Peyer's patch (tissue), 4 donors: ENCODE results near the gene SIX3. TPM values are rescaled to one million over a fixed set of nuclear protein-coding genes. Genes with fewer than 3 reads are reported as not detected.

ENCODE experiments used
- DNase-seq, 3 donors: peaks; one replicate each; pipeline ENCODE4 v3.0.0-alpha.2; 2017 to 2019
- H3K27ac ChIP-seq, 4 donors: fragments of 200-600 bp; sonication (generic); one replicate each; pipeline ENCODE4 v1.5.1; 2016 to 2019
- H3K27me3 ChIP-seq, 2 donors: fragments of 200-600 bp; sonication (generic); one replicate each; pipeline ENCODE4 v1.5.1; 2019
- H3K36me3 ChIP-seq, 3 donors: fragments of 200-600 bp; sonication (generic); one replicate each; pipeline ENCODE4 v1.5.1; 2016 to 2019
- H3K4me1 ChIP-seq, 4 donors: fragments of 200-600 bp; sonication (generic); one replicate each; pipeline ENCODE4 v1.5.1; 2016 to 2019
- H3K4me3 ChIP-seq, 4 donors: fragments of 200-600 bp; sonication (generic); 1 replicate in 3 of 4; 2 replicates in 1 of 4; pipeline ENCODE4 v1.5.1; 2016 to 2019; ENCODE audit warnings: mild to moderate bottlenecking in 1 of 4
- H3K9me3 ChIP-seq, 4 donors: fragments of 200-600 bp; sonication (generic); one replicate each; pipeline ENCODE4 v1.5.1; 2016 to 2019; ENCODE audit warnings: mild to moderate bottlenecking in 1 of 4
- CTCF ChIP-seq, 6 experiments: fragments of 450-650 bp in 4 of 6; fragments of 200-600 bp in 2 of 6; sonication (generic) in 1 of 6; IDR thresholded peaks; one replicate each; pipeline ENCODE4 v1.5.1; 2017 to 2019; ENCODE audit warnings: antibody characterized with exemption in 6 of 6, mild to moderate bottlenecking in 3 of 6, moderate library complexity in 1 of 6
- POLR2A ChIP-seq, 2 donors: fragments of 450-650 bp; IDR thresholded peaks; one replicate each; pipeline ENCODE4 v1.5.1; 2017; ENCODE audit warnings: antibody characterized with exemption in 2 of 2, mild to moderate bottlenecking in 2 of 2, moderate library complexity in 2 of 2
- small RNA-seq, 2 donors: library from RNA; depleted of rRNA; stranded (forward); fragments of <200 nt; gene quantifications; one replicate each; pipeline ENCODE3, GENCODE V24; 2016
- total RNA-seq, 4 donors: library from RNA; depleted of rRNA; stranded (reverse); fragments of >200 nt; gene quantifications; one replicate each; pipeline ENCODE4 v1.1.0, GENCODE V29; 2016

The SIX3 gene
- total RNA-seq, 4 donors from 2014 or later, result not detected

- Histone ChIP-seq H3K4me1 (no peaks in the 10 kb centered on the region), H3K36me3 (no peaks in the 10 kb centered on the region), H3K4me3 (no peak overlapping the region), H3K27ac (no peak overlapping the region), H3K9me3 (peaks cover 0 to 6% (median 0%) of the 10 kb centered on the region in 4 donors), H3K27me3 (no peaks in the 10 kb centered on the region)
- TF ChIP-seq CTCF (IDR thresholded peaks at IDR 0.05), result no peak
- TF ChIP-seq POLR2A (IDR thresholded peaks at IDR 0.05), result no peak
- DNase-seq, result no peak
Observed at GRCh38 chr2:44989176-44989575, 47.7 kb downstream of the SIX3 start.

GRCh38 chr2:44994377-44994776 is 52.9 kb downstream of the SIX3 start:
- H3K36me3 ChIP-seq, result no peaks in the 10 kb centered on the region
- H3K27ac ChIP-seq, result no peak overlapping the region
- TF ChIP-seq POLR2A (IDR thresholded peaks at IDR 0.05) (no peak), CTCF (IDR thresholded peaks at IDR 0.05) (no peak)
- DNase-seq, result no peak
- peaks cover 0 to 8% of the 10 kb centered on the region in 2 donors for H3K27me3 ChIP-seq
- no peaks in the 10 kb centered on the region for H3K4me1 ChIP-seq
- H3K9me3 ChIP-seq, result no peaks in the 10 kb centered on the region
- H3K4me3 ChIP-seq, result no peak overlapping the region

Small RNA genes within 50 kb of the gene (small RNA-seq; reads per million reads assigned to genes)
- 0 reads per million in 2 donors for gene RF02246
- gene RF02247, result 0 reads per million in 2 donors
- gene RF02248, result 0 reads per million in 2 donors
- 0 reads per million in 2 donors for gene RF02250
- gene RF02251, result 0 reads per million in 2 donors
- gene RF02252, result 0 to 0.06 reads per million in 2 donors

Other genes starting within 250 kb of the SIX3 start
- gene SIX2, start 67.8 kb downstream of the SIX3 start, total RNA-seq, result not detected